ENCODE data around the gene SEMA6B.

SEMA6B gene

DNA sequence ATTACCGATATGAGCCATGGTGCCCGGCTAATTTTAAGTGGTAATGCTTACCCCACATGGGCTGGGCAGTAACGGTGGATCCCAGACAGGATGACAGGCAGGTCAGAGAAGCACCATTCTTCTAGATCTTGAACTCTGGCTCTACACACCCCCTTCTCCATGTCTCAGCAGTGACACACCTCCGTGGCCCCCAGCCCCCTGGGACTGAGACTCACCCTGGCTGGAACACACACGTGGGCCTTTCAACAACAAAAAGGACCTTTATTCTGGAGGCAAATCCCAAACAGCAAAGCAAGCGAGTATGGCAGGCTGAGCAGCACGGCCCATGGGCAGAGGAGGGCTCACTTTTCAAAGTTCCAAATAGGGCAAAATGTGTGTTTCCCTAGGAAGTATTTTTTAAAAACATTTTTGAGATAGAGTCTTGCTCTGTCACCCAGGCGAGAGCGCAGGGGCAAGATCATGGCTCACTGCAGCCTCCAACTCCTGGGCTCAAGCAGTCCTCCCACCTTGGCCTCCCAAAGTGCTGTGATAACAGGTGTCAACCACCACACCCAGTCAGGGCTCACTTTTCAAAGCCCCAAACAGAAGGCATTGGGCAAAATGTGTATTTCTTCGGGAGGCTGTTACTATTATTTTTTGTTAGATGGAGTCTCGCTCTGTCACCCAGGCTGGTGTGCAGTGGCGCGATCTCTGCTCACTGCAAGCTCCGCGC is 37.0 kb downstream of the SEMA6B start:
- Mint-ChIP-seq H3K4me1 (ENCODE audit: low read depth) (no peaks in the 10 kb centered on the region), H3K9me3 (no peaks in the 10 kb centered on the region), H3K27me3 (peaks cover 5% of the 10 kb centered on the region), H3K36me3 (ENCODE audit: low read depth) (no peaks in the 10 kb centered on the region), H3K27ac (no peak overlapping the region), H3K4me3 (no peak overlapping the region)
- no peak for DNase-seq

- Mint-ChIP-seq H3K36me3 (ENCODE audit: low read depth) (no peaks in the 10 kb centered on the region), H3K4me3 (no peak overlapping the region), H3K27ac (no peak overlapping the region), H3K9me3 (no peaks in the 10 kb centered on the region), H3K27me3 (peaks cover 5% of the 10 kb centered on the region), H3K4me1 (ENCODE audit: low read depth) (no peaks in the 10 kb centered on the region)
- no peak for DNase-seq
These were observed 37.6 kb downstream of the SEMA6B start for GRCh38 chr19:4521888-4522242.

DNA sequence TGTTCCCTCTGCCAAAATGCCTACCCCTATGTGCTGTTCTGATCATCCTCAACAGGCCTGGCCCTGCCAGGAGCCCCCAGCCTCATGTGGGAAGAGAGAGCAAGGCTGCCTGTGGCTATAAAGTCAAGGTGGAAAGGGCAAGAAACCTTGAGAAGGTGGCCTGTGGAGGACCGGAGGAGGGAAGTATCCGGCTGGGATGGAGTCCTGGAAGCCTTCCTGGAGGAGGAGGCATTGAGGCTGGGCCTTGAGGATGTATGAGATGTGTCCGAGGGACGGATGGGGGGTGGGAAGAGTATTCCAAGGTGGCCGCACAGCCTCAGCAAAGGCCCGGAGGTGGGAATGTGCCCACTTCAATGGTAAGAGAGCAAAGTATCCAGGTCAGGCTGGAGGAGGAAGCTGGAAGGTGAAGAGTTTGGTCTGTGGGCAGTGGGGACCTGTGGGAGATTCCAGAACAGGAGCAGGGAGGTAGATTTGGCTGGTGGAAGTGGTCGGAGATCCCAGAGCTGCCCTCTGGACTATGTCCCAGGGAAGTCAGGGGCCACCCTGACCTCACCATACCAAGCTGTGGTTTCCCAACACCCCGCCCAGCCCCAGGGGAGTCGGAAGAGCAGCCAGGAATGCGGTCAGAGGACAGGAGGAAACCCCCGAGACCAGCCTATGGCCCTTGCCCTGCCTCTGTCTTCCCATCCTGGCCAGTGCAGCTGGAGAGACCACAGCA is 38.2 kb downstream of the SEMA6B start:
- no peaks in the 10 kb centered on the region for H3K36me3 Mint-ChIP-seq (ENCODE audit: low read depth)
- no peak for DNase-seq
- no peak overlapping the region for H3K4me3 Mint-ChIP-seq
- H3K27ac Mint-ChIP-seq, result no peak overlapping the region
- no peaks in the 10 kb centered on the region for H3K9me3 Mint-ChIP-seq
- peaks cover 5% of the 10 kb centered on the region for H3K27me3 Mint-ChIP-seq
- H3K4me1 Mint-ChIP-seq (ENCODE audit: low read depth), result no peaks in the 10 kb centered on the region

GRCh38 chr19:4519521-4520277 is 39.8 kb downstream of the SEMA6B start:
- Mint-ChIP-seq H3K9me3 (no peaks in the 10 kb centered on the region), H3K4me1 (ENCODE audit: low read depth) (no peaks in the 10 kb centered on the region), H3K27ac (no peak overlapping the region), H3K27me3 (peaks cover 5% of the 10 kb centered on the region), H3K36me3 (ENCODE audit: low read depth) (no peaks in the 10 kb centered on the region), H3K4me3 (no peak overlapping the region)
- no peak for DNase-seq

GRCh38 chr19:4519172-4519496 is 40.4 kb downstream of the SEMA6B start:
- Mint-ChIP-seq H3K4me1 (ENCODE audit: low read depth) (no peaks in the 10 kb centered on the region), H3K27me3 (peaks cover 5% of the 10 kb centered on the region), H3K9me3 (no peaks in the 10 kb centered on the region), H3K4me3 (no peak overlapping the region), H3K27ac (no peak overlapping the region), H3K36me3 (ENCODE audit: low read depth) (no peaks in the 10 kb centered on the region)
- DNase-seq, result no peak

DNA sequence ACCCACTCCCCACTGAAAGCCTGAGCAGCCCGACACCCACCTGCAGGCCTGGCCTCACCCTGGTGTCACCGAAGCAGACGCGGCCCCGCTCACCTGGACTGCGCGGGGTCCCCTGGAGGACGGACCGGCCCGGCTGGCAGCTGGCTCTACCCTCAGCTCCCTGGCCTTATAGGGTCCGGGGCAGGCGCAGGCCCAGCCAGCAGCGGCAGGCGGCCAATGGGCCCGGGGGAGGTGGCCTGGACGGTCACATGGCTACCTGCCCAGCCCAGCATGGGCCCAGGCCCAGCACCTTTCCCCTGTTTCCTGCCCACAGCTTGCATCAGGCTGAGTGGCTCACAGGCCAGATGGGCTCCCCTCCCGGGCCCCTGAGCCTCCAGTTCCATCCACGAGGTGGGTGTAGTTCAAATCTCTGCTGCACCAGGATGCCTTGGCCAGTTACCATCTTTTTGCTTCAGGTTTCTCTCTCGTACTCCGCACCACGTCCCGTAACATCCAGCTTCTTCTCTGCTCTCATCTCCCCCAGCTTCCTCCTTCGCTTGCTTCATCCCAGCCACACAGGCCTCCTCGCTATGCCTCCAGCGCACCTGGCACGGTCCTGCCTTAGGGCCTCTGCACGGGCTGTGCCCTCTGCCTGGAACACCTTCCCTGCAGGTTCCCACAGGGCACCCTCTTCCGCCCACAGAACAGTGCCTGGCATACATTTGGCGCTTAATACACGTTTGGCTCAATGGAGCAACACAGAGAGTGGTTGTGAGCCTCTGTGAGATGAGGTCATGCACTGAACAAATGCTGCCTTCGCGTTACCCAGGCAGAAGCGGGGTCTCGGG is 40.9 kb downstream of the SEMA6B start, which contains the start of gene PLIN4:
Gene PLIN4 (minus strand): TSS at position 142 of the 827 bp plus-strand sequence. CDS start 214 bp downstream, outside the sequence.
- peaks cover 5% of the 10 kb centered on the region for H3K27me3 Mint-ChIP-seq
- no peak for DNase-seq
- no peaks in the 10 kb centered on the region for H3K4me1 Mint-ChIP-seq (ENCODE audit: low read depth)
- no peak within 1 kb of the TSS for H3K4me3 Mint-ChIP-seq
- no peak within 1 kb of the TSS for H3K27ac Mint-ChIP-seq
- H3K9me3 Mint-ChIP-seq, result no peaks in the 10 kb centered on the region
- no peaks in the 10 kb centered on the region for H3K36me3 Mint-ChIP-seq (ENCODE audit: low read depth)

GRCh38 chr19:4517451-4518057 is 41.9 kb downstream of the SEMA6B start:
- no peak for DNase-seq
- no peaks in the 10 kb centered on the region for H3K36me3 Mint-ChIP-seq (ENCODE audit: low read depth)
- peaks cover 5% of the 10 kb centered on the region for H3K27me3 Mint-ChIP-seq
- H3K4me1 Mint-ChIP-seq (ENCODE audit: low read depth), result no peaks in the 10 kb centered on the region
- no peak overlapping the region for H3K4me3 Mint-ChIP-seq
- H3K27ac Mint-ChIP-seq, result no peak overlapping the region
- H3K9me3 Mint-ChIP-seq, result no peaks in the 10 kb centered on the region

GRCh38 chr19:4516939-4517300 is 42.6 kb downstream of the SEMA6B start:
- Mint-ChIP-seq H3K36me3 (ENCODE audit: low read depth) (no peaks in the 10 kb centered on the region), H3K4me1 (ENCODE audit: low read depth) (no peaks in the 10 kb centered on the region), H3K9me3 (no peaks in the 10 kb centered on the region), H3K4me3 (no peak overlapping the region), H3K27me3 (peaks cover 5% of the 10 kb centered on the region), H3K27ac (no peak overlapping the region)
- DNase-seq, result no peak

GRCh38 chr19:4516199-4516938 is 43.1 kb downstream of the SEMA6B start:
- Mint-ChIP-seq H3K27ac (no peak overlapping the region), H3K9me3 (no peaks in the 10 kb centered on the region), H3K36me3 (ENCODE audit: low read depth) (no peaks in the 10 kb centered on the region), H3K4me1 (ENCODE audit: low read depth) (no peaks in the 10 kb centered on the region), H3K4me3 (no peak overlapping the region), H3K27me3 (peaks cover 5% of the 10 kb centered on the region)
- DNase-seq, result no peak

- H3K9me3 Mint-ChIP-seq, result no peaks in the 10 kb centered on the region
- no peaks in the 10 kb centered on the region for H3K4me1 Mint-ChIP-seq (ENCODE audit: low read depth)
- DNase-seq, result no peak
- H3K4me3 Mint-ChIP-seq, result no peak overlapping the region
- H3K27me3 Mint-ChIP-seq, result peaks cover 5% of the 10 kb centered on the region
- no peak overlapping the region for H3K27ac Mint-ChIP-seq
- no peaks in the 10 kb centered on the region for H3K36me3 Mint-ChIP-seq (ENCODE audit: low read depth)
These were observed 43.8 kb downstream of the SEMA6B start for GRCh38 chr19:4515732-4516131.

GRCh38 chr19:4513248-4513647 is 46.2 kb downstream of the SEMA6B start:
- Mint-ChIP-seq H3K36me3 (ENCODE audit: low read depth) (no peaks in the 10 kb centered on the region), H3K27me3 (no peaks in the 10 kb centered on the region), H3K4me3 (no peak overlapping the region)

GRCh38 chr19:4512070-4512469 is 47.4 kb downstream of the SEMA6B start:
- H3K9me3 Mint-ChIP-seq, result no peaks in the 10 kb centered on the region
- no peaks in the 10 kb centered on the region for H3K27me3 Mint-ChIP-seq
- no peaks in the 10 kb centered on the region for H3K36me3 Mint-ChIP-seq (ENCODE audit: low read depth)
- no peak overlapping the region for H3K27ac Mint-ChIP-seq
- H3K4me1 Mint-ChIP-seq (ENCODE audit: low read depth), result no peaks in the 10 kb centered on the region
- DNase-seq, result no peak
- H3K4me3 Mint-ChIP-seq, result no peak overlapping the region

More at GRCh38 chr19:4513248-4513647, 46.2 kb downstream of the SEMA6B start:
- Mint-ChIP-seq H3K9me3 (no peaks in the 10 kb centered on the region), H3K27ac (no peak overlapping the region), H3K4me1 (ENCODE audit: low read depth) (no peaks in the 10 kb centered on the region)
- no peak for DNase-seq

GRCh38 chr19:4511300-4512054 is 48.0 kb downstream of the SEMA6B start:
- Mint-ChIP-seq H3K4me3 (no peak overlapping the region), H3K9me3 (no peaks in the 10 kb centered on the region), H3K4me1 (ENCODE audit: low read depth) (peaks cover 3% of the 10 kb centered on the region), H3K27me3 (no peaks in the 10 kb centered on the region), H3K27ac (no peak overlapping the region), H3K36me3 (ENCODE audit: low read depth) (no peaks in the 10 kb centered on the region)
- no peak for DNase-seq
